Stimulated activated CD4-positive, alpha-beta T cell treated with anti-CD3 and anti-CD28 coated beads, Interleukin-15, amount 100 ng/mL, for 24 hours (primary cell): ENCODE results near the gene ITGAL.
A peak's percentile ranks its signal among the peaks of the same experiment; 100 is the strongest.
"Not testable (repeated sequence)": the region's sequence is repeated elsewhere in the genome, so short reads cannot be mapped to it uniquely, and the experiment has no call there.

ENCODE experiments used
- DNase-seq: peaks from one replicate; pipeline ENCODE4 v3.0.0-alpha.2; 2020

The ITGAL gene

DNA sequence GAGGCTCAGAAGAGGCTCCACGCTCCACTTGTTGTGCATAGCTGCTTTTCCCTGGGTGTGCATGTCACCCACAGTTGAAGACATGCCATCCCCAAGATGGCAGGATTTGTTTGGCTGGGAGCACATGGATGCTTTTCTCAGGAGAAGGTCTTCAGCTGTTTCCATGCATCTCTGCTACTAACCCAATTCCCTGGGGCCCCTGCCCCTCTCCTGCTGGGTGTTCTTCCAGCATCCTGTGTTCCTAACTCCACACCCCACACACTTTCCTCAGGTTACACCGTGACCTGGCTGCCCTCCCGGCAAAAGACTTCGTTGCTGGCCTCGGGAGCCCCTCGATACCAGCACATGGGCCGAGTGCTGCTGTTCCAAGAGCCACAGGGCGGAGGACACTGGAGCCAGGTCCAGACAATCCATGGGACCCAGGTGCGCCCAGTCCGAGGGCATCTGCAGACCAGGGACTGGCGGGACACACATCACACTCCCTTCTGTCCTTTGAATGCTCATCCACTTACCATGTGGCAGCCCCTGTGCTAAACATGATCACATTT is 21.5 kb downstream of the ITGAL start:
- DNase-seq, result no peak

DNA sequence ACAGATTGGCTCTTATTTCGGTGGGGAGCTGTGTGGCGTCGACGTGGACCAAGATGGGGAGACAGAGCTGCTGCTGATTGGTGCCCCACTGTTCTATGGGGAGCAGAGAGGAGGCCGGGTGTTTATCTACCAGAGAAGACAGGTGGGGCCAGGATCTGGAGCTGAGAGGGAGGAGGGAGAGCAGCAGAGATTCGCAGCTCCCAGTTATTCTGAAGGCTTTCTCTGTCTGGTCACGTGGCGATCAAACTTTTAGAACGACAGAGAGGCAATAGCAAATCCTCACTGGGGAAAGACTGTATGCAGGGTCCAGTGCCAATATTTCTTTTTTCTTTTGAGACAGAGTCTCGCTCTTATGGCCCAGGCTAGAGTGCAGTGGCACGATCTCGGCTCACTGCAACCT is 22.2 kb downstream of the ITGAL start:
- no peak for DNase-seq

GRCh38 chr16:30499284-30499683 is 26.7 kb downstream of the ITGAL start:
- no peak for DNase-seq

GRCh38 chr16:30503403-30504296 is 31.1 kb downstream of the ITGAL start:
- DNase-seq, result no peak

DNA sequence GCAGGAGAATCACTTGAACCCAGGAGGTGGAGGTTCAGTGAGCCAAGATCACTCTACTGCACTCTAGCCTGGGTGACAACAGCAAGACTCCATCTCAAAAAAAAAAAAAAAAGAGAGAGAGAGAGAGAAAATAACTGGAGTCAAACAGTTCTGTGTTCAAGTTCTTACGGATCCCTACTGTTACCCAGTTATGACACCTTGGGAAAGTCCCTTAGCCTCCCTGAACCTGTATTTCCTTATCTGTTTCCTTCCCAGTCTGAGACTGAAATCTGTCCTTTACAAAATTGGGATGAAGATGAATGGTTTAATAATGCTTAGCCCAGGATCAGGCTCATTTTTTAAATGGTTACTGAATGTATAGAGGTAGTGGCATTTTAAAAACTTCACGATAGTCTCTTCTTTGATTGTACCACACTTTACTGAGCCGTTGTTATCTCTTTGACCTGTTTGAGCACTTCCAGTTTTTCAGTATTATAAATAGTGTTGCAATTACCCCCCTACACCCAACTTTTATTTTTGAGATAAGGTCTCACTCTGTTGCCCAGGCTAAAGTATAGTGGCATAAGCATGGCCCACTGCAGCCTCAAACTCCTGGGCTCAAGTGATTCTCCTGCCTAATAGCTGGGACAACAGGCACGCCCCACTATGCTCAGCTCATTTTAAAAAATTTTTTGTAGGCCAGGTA is 36.7 kb downstream of the ITGAL start:
- no peak for DNase-seq

DNA sequence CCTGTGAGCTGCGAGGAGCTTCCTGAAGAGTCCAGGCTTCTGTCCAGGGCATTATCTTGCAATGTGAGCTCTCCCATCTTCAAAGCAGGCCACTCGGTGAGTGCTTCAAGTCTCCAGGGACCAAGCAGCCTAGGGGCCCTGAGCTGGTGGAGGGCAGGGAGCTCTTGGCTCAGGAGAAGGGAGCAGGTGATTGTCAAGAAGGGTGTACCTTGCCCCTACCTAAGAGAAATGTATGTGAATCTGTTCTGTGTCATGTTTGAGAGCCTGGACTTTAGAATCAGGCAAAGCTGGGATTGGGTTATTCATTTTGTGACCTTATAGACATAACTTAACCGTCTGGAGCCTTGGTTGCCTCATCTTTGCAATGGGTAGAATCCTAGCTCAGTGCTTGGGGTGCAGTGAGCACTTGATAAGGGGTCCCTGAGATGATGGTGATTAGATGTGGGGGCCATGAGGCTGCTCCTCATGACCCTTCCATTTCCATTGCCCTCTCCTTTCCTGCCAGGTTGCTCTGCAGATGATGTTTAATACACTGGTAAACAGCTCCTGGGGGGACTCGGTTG is 37.9 kb downstream of the ITGAL start:
- DNase-seq, result no peak

DNA sequence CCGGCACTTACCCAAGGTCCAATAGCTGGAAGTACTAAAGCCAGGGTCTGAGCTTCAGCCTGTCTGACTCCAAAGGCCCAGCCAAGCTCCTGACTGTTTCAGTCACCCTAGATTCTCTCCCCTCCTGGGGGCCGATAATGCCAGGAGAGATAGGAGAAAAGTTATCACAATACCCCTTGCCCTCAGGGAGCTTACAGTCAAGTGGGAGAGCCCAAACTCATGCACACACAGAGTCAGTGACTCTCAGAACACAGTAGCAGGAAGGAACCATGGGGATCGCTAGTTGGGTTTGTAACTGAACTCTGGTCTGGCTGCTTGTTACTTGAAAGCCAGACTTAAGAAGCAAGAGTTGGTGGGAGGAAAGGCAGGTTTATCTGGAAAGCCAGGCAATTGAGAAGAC is 39.0 kb downstream of the ITGAL start:
- DNase-seq, result no peak

- DNase-seq, result no peak
Observed at GRCh38 chr16:30515275-30515674, 42.7 kb downstream of the ITGAL start.

- no peak for DNase-seq
Observed at GRCh38 chr16:30518552-30518951, 46.0 kb downstream of the ITGAL start.

GRCh38 chr16:30519120-30520049 is 46.8 kb downstream of the ITGAL start:
- no peak for DNase-seq

DNA sequence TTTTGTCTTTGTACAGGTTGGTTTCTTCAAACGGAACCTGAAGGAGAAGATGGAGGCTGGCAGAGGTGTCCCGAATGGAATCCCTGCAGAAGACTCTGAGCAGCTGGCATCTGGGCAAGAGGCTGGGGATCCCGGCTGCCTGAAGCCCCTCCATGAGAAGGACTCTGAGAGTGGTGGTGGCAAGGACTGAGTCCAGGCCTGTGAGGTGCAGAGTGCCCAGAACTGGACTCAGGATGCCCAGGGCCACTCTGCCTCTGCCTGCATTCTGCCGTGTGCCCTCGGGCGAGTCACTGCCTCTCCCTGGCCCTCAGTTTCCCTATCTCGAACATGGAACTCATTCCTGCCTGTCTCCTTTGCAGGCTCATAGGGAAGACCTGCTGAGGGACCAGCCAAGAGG is 48.9 kb downstream of the ITGAL start:
- DNase-seq, result no peak

- no peak for DNase-seq
Observed at GRCh38 chr16:30521873-30522641, 49.5 kb downstream of the ITGAL start.

GRCh38 chr16:30522702-30523463 is 50.3 kb downstream of the ITGAL start:
- DNase-seq, result not testable (repeated sequence)

GRCh38 chr16:30523768-30524574 is 51.4 kb downstream of the ITGAL start:
- DNase-seq, result no peak

- DNase-seq, result no peak
Observed at GRCh38 chr16:30524575-30525568, 52.3 kb downstream of the ITGAL start.

GRCh38 chr16:30525844-30526136 is 53.2 kb downstream of the ITGAL start:
- no peak for DNase-seq

DNA sequence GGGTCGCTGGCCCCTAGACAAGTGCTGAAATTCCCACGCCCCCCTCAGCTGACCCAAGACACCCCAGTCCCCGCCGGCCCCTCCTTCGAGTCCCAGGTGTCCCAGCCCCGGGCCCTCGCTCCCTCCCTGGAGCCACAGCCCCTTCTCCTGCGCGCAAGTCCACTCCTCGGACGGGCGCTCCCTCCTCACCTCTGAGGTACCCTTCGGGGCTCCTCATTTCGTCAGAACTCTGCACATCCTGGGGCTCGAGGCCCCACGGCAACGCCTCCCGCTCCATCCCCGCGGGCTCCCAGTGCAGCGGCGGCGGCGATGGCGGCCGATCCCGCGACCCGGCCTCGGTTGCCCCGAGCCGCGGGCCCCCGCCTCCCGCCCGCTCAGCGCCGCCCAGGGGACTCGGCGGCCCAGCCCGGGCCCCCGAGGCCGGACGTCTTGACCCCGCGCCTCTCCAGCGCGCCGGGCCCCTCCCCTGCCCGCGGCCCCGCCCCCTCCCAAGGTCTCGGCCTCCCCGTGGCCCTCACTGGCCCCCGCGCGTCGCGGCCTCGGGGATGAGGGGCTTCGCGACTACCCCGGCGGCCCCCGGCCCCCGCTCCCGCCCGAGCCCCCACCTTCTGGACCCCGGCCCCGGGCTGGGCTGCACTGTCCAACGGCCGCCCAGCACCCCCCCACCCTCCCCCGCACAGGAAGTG is 53.7 kb downstream of the ITGAL start, which contains the start of gene ZNF768:
Gene ZNF768 (minus strand): TSS at position 430 of the 686 bp plus-strand sequence. CDS start 153 bp downstream, at position 277.
- peak; percentile 53 for DNase-seq
